HL-60 (cell line): ENCODE data around the gene CKAP5.

Experiments
- CTCF ChIP-seq: IDR thresholded peaks from one replicate; pipeline ENCODE4 v1.5.1; 2011; ENCODE audit warnings: low read length, control low read depth, inconsistent platforms; ENCODE audit not compliant: insufficient read depth
- GABPA ChIP-seq: IDR thresholded peaks from 2 replicates; pipeline ENCODE4 v1.6.1; 2012; ENCODE audit warnings: low read depth
- POLR2AphosphoS5 ChIP-seq: IDR thresholded peaks from 2 replicates; pipeline ENCODE4 v1.6.1; 2012; ENCODE audit warnings: low read depth

GRCh38 chr11:46729110-46730027, 116.7 kb downstream of the CKAP5 start:
- no peak for TF ChIP-seq CTCF
- TF ChIP-seq POLR2AphosphoS5, result no peak
- no peak for TF ChIP-seq GABPA
